OCI-M2 (cell line): ENCODE measurements around the gene MGME1.
"Not testable (repeated sequence)": the region's sequence is repeated elsewhere in the genome, so short reads cannot be mapped to it uniquely, and the experiment has no call there.

ENCODE experiments used
- DNase-seq: peaks from one replicate; lab custom pipeline; 2025; ENCODE audit not compliant: unreplicated experiment; lab: John Stamatoyannopoulos, UW

MGME1 gene

DNA sequence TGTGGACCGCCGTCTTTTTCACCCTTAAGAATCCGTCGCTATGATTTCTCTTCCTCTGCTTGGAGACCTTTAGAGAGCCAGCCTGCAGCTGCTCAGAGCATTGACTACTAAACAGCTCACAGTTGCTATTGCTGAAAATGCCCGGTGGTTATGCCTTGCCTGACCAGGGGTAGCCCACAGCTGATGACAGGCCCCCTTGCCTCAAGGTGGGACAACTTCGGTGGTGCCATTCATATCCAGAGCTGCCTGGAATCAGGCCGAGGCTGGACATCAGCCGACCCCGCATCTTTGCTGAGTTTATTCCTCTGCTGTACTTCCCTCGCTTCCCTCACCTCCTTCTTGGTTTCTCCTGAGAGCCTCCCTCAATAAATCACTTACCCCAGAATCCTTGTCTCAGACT is 49.3 kb downstream of the MGME1 start:
- no peak for DNase-seq

DNA sequence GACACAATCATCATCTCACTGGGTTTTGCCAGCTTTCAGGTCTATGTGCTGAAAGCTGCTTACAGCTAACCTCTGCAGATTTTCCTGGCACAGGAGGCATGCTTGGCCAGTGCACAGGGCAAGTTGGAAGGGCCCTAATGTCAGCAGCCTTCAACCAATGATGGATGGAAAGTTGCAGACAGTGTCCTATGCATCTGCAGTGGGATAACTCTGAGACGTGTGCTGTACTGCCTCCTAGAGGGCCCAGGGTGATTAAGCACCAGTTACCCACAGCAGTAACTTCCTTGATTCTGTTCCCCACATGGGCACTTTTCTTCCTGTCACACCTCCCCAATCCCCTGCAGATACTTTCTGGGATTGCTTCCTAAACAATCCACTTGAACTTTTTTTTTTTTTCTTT is 50.2 kb downstream of the MGME1 start:
- no peak for DNase-seq

GRCh38 chr20:18020931-18021330 is 52.1 kb downstream of the MGME1 start:
- no peak for DNase-seq

- DNase-seq, result no peak
Measured at GRCh38 chr20:18024606-18025127, 55.8 kb downstream of the MGME1 start.

- not testable (repeated sequence) for DNase-seq
Measured at GRCh38 chr20:18027011-18027410, 58.2 kb downstream of the MGME1 start.

- DNase-seq, result no peak
Measured at GRCh38 chr20:18030020-18030419, 61.2 kb downstream of the MGME1 start.

DNA sequence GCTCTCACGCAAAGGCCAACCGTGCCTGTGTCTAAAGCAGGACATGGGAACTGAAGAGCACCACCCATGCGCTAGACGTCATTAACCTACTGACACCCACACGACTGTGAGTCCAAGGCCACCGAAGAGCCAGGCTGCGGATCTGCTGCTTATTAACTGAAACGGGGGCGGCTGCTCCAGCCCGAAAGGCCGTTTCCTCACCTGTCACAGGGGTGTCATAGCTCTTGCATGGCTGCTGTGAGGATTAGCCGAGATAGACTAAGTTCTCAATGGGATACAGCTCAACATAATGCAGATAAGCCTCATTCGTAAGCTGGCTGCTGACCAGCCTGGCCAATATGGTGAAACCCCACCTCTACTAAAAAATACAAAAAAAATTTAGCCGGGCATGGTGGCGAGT is 62.2 kb downstream of the MGME1 start:
- no peak for DNase-seq

DNA sequence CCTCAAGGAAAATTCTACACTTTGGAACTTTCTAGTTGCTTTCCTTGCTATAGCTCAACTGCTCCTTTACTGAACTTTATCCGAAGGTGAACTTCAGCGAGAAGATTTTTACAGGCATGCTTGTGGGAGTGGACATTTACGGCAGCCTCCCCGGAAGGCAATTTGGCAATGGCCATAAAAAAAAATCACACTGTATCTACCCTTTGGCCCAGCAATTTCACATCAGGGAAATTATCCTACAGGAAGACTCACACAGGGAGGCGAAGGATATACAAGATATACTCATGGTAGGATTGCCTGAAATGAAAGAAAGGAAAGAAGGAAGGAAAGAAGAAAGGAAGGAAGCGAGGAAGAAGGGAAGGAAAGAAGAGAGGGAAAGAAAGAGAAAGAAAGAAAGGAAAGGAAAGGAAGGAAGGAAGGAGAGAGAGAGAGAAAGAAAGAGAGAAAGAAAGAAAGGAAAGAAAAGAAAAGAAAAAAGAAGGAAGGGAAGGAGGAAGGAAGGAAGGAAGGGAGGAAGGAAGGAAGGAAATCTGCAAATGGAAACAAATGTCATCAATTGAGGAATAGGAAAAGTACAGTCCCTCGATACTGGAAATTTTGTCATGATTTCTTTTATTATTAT is 63.2 kb downstream of the MGME1 start:
- DNase-seq, result no peak

DNA sequence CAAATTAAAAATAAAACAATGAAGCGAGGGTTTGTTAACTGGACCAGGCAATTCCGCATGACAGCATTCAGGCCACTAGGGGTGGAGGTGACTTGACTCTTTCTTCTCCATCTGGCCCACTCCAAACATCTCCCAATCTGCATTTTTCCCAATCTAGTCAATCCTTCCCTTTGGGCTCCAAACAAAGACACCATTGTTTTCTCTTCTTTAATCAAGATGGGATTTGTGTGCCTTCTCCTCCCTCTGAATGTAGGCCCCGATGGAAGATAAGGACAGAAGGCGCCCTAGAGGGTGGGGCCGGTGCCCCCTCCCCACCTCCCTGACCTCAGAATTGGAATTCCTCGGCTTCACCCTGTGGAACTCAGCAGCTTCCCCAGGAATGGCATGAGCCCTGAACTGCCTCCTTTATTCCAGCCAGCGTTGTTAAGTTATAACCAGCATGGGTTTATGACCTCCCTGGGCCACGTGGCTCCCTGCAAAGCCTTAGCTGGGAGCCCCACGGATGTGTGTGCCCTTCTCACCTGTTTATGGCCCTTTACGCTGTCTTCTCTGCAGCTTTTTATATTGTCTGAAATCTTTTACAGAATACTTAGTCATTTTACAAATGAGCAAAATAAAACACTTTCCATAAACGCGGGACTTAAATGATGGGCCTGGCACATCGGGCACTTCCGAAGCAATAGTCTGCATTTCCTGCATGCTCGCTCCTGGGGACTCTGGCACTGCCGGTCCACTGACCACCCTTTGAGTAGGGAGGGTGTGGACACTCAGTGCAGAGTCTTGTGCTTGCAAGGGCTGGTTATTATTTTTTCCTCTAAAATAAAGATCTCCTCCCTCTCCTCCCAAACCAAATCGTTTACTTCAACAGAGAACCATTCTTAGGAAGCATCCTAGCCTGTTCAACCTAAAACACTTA is 64.4 kb downstream of the MGME1 start:
- no peak for DNase-seq

DNA sequence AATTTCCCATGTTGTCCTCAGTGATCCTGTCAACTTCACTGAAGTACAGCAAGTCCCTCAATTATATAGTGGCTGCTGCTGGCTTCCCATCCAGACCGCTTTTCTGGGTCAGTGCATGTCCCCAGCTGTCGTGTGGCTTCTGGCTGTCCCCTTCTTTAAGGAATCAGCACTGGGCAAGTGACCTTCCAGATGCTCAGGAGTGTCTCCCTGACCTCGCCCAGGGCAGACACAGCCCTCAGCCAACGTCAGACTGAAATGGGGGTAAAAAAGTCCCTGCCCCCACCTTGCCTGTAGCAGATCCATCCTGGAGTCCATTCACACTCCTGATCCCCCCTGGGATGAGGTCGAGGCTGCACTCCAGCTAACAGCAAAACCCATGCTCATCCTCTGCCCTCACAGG is 65.2 kb downstream of the MGME1 start:
- DNase-seq, result no peak

DNA sequence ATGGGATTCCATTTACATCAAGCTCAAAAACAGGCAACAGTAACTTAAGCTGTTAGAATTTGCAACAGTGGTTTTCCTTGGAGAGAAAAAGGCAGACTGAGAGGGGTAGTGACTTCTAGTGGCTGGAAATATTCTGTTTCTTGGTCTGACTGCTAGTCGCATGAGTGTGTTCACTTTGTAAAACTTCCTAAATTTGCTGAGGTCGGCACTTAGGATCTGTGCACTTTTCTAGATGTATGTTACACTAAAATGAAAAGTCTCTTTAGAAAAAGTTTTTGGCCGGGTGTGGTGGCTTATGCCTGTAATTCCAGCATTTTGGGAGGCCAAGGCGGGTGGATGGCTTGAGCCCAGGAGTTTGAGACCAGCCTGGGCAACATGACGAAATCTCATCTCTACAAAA is 70.2 kb downstream of the MGME1 start:
- DNase-seq, result no peak
